CD4-positive, alpha-beta T cell treated with Interleukin-2 at 100 ng/mL for 4 hours (primary cell): Measurements from ENCODE around the gene IL1RAPL2.
"Not testable (repeated sequence)": the region's sequence is repeated elsewhere in the genome, so short reads cannot be mapped to it uniquely, and the experiment has no call there.

Experiments used
- DNase-seq: peaks from one replicate; pipeline ENCODE4 v3.0.0-alpha.2; 2020; ENCODE audit warnings: low spot score

IL1RAPL2 gene

GRCh38 chrX:105805655-105806054 lies 1239.7 kb downstream of the IL1RAPL2 start:
- DNase-seq = not testable (repeated sequence)

- DNase-seq = no peak
Observed at GRCh38 chrX:105816517-105816916, 1250.5 kb downstream of the IL1RAPL2 start.
